ENCODE data around the gene FPR2.

The FPR2 gene

GRCh38 chr19:51794885-51795490 lies 34.0 kb downstream of the FPR2 start, which contains the start of gene FPR3:
Gene FPR3 (plus strand): TSS chr19:51795157. CDS start chr19:51823749, 28,592 bp downstream.
- DNase-seq (ENCODE audit: extremely low read depth, insufficient read length), result no peak
- Histone ChIP-seq H3K4me3 (replicated peaks; ENCODE audit: low read depth, low read length) (no peak within 1 kb of the TSS), H3K36me3 (ENCODE audit: control insufficient read depth, insufficient read depth, low read length) (no peaks in the 10 kb centered on the region), H3K27me3 (replicated peaks; ENCODE audit: control insufficient read depth, insufficient read depth, low read length) (no peaks in the 10 kb centered on the region)
- TF ChIP-seq CTCF (IDR thresholded peaks at IDR 0.05; ENCODE audit: insufficient read depth, low read length, poor library complexity, severe bottlenecking), result no peak

GRCh38 chr19:51796195-51796679 lies 35.3 kb downstream of the FPR2 start:
- Histone ChIP-seq H3K27me3 (replicated peaks; ENCODE audit: control insufficient read depth, insufficient read depth, low read length) (no peaks in the 10 kb centered on the region), H3K36me3 (ENCODE audit: control insufficient read depth, insufficient read depth, low read length) (no peaks in the 10 kb centered on the region), H3K4me3 (replicated peaks; ENCODE audit: low read depth, low read length) (no peak overlapping the region)
- TF ChIP-seq CTCF (IDR thresholded peaks at IDR 0.05; ENCODE audit: insufficient read depth, low read length, poor library complexity, severe bottlenecking), result no peak
- no peak for DNase-seq (ENCODE audit: extremely low read depth, insufficient read length)

GRCh38 chr19:51797480-51797879 lies 36.5 kb downstream of the FPR2 start:
- TF ChIP-seq CTCF (IDR thresholded peaks at IDR 0.05; ENCODE audit: insufficient read depth, low read length, poor library complexity, severe bottlenecking), result no peak
- no peaks in the 10 kb centered on the region for H3K27me3 ChIP-seq (replicated peaks; ENCODE audit: control insufficient read depth, insufficient read depth, low read length)
- H3K36me3 ChIP-seq (ENCODE audit: control insufficient read depth, insufficient read depth, low read length), result no peaks in the 10 kb centered on the region
- no peak for DNase-seq (ENCODE audit: extremely low read depth, insufficient read length)
- H3K4me3 ChIP-seq (replicated peaks; ENCODE audit: low read depth, low read length), result no peak overlapping the region

GRCh38 chr19:51798062-51798461 lies 37.1 kb downstream of the FPR2 start:
- DNase-seq (ENCODE audit: extremely low read depth, insufficient read length), result no peak
- Histone ChIP-seq H3K36me3 (ENCODE audit: control insufficient read depth, insufficient read depth, low read length) (no peaks in the 10 kb centered on the region), H3K4me3 (replicated peaks; ENCODE audit: low read depth, low read length) (no peak overlapping the region), H3K27me3 (replicated peaks; ENCODE audit: control insufficient read depth, insufficient read depth, low read length) (no peaks in the 10 kb centered on the region)
- TF ChIP-seq CTCF (IDR thresholded peaks at IDR 0.05; ENCODE audit: insufficient read depth, low read length, poor library complexity, severe bottlenecking), result no peak

GRCh38 chr19:51799034-51799773 lies 38.2 kb downstream of the FPR2 start:
- H3K36me3 ChIP-seq (ENCODE audit: control insufficient read depth, insufficient read depth, low read length), result no peaks in the 10 kb centered on the region
- H3K27me3 ChIP-seq (replicated peaks; ENCODE audit: control insufficient read depth, insufficient read depth, low read length), result no peaks in the 10 kb centered on the region
- DNase-seq (ENCODE audit: extremely low read depth, insufficient read length), result no peak
- TF ChIP-seq CTCF (IDR thresholded peaks at IDR 0.05; ENCODE audit: insufficient read depth, low read length, poor library complexity, severe bottlenecking), result no peak
- H3K4me3 ChIP-seq (replicated peaks; ENCODE audit: low read depth, low read length), result no peak overlapping the region

Data from GM06990 (cell line).